HUES48 (cell line): ENCODE data around the gene MAGI2.
"Not testable (repeated sequence)": the region's sequence is repeated elsewhere in the genome, so short reads cannot be mapped to it uniquely, and the experiment has no call there.

Source experiments
- H3K27ac ChIP-seq: one replicate; pipeline ENCODE4 v1.7.0; 2013; ENCODE audit warnings: low read depth, low read length, inconsistent platforms
- H3K27me3 ChIP-seq: 2 replicates; pipeline ENCODE4 v1.6.1; 2013; ENCODE audit warnings: mild to moderate bottlenecking, low read length; ENCODE audit not compliant: control insufficient read depth, insufficient read depth
- H3K36me3 ChIP-seq: 2 replicates; pipeline ENCODE4 v1.6.1; 2013; ENCODE audit warnings: low read length; ENCODE audit not compliant: control insufficient read depth, insufficient read depth
- H3K4me1 ChIP-seq: 2 replicates; pipeline ENCODE4 v1.6.1; 2013; ENCODE audit warnings: mild to moderate bottlenecking, low read length; ENCODE audit not compliant: control insufficient read depth, insufficient read depth
- H3K4me3 ChIP-seq: 2 replicates; pipeline ENCODE4 v1.5.1; 2013; ENCODE audit warnings: mild to moderate bottlenecking, low read depth, low read length
- H3K9ac ChIP-seq: 2 replicates; pipeline ENCODE4 v1.6.1; 2013; ENCODE audit warnings: mild to moderate bottlenecking, low read depth, low read length, moderate library complexity
- H3K9me3 ChIP-seq: 2 replicates; pipeline ENCODE4 v1.6.1; 2013; ENCODE audit warnings: low read length; ENCODE audit not compliant: control insufficient read depth, insufficient read depth

The MAGI2 gene

GRCh38 chr7:78322231-78322630 is 1131.2 kb downstream of the MAGI2 start:
- not testable (repeated sequence) for H3K27me3 ChIP-seq, H3K9ac ChIP-seq, H3K4me3 ChIP-seq, H3K9me3 ChIP-seq, H3K36me3 ChIP-seq, H3K4me1 ChIP-seq, H3K27ac ChIP-seq

DNA sequence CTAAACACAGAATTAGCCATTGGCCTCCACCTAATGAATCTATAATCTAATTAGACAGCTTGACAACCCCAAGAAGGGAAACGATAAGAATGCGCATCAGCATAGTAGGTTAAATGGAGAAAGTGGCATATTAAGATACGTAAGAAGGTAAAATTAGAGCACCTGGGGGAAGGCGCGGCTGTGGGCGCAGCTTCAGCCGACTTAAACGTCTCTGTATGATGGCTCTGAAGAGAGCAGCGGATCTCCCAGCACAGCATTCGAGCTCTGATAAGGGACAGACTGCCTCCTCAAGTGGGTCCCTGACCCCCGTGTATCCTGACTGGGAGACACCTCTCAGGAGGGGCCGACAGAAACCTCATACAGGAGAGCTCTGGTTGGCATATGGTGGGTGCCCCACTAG is 1136.1 kb downstream of the MAGI2 start:
- no peaks in the 10 kb centered on the region for H3K9me3 ChIP-seq

DNA sequence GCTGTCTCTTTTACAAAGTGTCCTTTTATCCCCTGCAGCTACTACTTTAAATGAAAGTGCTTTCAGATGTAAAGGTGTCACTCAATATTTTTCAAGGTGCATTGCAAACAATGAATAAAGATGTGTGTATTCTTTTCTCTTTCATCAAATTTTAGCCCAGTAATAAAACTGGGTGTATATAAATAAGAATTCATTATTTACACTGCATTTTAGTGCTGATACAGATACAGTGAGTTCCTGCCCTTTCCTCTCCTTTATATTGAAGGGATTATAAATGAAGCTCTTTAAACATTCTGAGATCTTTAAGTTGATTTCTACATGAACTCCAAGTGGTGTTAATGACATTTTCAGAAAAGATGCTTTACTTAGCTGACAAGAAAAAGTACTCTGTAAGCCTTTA is 1137.4 kb downstream of the MAGI2 start:
- H3K27ac ChIP-seq: no peak overlapping the region
- no peak overlapping the region for H3K9ac ChIP-seq
- no peak overlapping the region for H3K4me3 ChIP-seq
- H3K27me3 ChIP-seq: no peaks in the 10 kb centered on the region
- no peaks in the 10 kb centered on the region for H3K9me3 ChIP-seq
- no peaks in the 10 kb centered on the region for H3K36me3 ChIP-seq
- H3K4me1 ChIP-seq: no peaks in the 10 kb centered on the region

More for the DNA sequence above, 1136.1 kb downstream of the MAGI2 start:
- Histone ChIP-seq H3K36me3 (no peaks in the 10 kb centered on the region), H3K4me3 (no peak overlapping the region), H3K27ac (no peak overlapping the region), H3K9ac (no peak overlapping the region), H3K27me3 (no peaks in the 10 kb centered on the region), H3K4me1 (no peaks in the 10 kb centered on the region)

DNA sequence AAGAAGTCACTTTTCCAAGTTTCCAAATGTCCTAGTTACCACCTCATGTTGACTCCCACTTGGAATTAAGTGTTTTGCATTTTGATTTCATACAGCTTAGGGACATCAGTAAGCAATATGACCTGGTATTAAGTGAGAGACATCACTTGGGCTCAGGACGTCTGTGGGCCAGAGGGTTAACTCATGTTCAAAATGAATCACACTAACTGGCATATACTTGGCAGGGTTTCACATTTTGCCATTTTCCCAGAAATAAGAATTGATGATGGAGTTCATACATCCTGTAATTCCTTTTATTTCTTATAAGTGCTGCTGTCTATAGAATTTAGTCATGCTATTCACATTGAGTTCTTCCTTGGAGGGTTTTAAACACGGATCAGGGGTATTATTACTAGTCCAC is 1138.3 kb downstream of the MAGI2 start:
- H3K27me3 ChIP-seq: no peaks in the 10 kb centered on the region
- no peaks in the 10 kb centered on the region for H3K9me3 ChIP-seq
- H3K4me3 ChIP-seq: no peak overlapping the region
- H3K9ac ChIP-seq: no peak overlapping the region
- H3K36me3 ChIP-seq: no peaks in the 10 kb centered on the region
- no peak overlapping the region for H3K27ac ChIP-seq
- no peaks in the 10 kb centered on the region for H3K4me1 ChIP-seq

GRCh38 chr7:78311181-78311580 is 1142.3 kb downstream of the MAGI2 start:
- no peak overlapping the region for H3K27ac ChIP-seq
- no peak overlapping the region for H3K9ac ChIP-seq
- H3K4me1 ChIP-seq: peaks cover 5% of the 10 kb centered on the region
- H3K9me3 ChIP-seq: no peaks in the 10 kb centered on the region
- no peak overlapping the region for H3K4me3 ChIP-seq
- H3K36me3 ChIP-seq: no peaks in the 10 kb centered on the region
- no peaks in the 10 kb centered on the region for H3K27me3 ChIP-seq

DNA sequence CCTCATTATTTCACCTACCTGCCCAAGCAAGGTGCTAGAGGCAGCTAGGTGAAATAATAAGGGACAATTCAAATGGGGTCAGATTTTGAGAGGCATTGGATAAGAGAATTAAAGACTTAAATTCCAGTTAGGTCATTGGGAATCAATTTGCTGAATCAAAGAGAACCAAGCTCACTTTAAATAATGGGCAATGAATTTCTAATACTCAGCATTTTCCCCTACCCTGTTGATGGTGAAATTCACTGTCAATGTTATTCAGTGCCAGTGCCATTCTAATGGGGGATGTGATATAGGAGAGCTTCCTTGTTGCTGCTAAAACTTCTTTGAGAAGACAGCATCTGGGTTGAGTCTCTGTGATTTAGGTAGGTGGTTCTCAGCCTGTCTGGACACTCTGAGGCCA is 1145.6 kb downstream of the MAGI2 start:
- H3K27ac ChIP-seq: no peak overlapping the region
- H3K27me3 ChIP-seq: no peaks in the 10 kb centered on the region
- peaks cover 13% of the 10 kb centered on the region for H3K4me1 ChIP-seq
- H3K9ac ChIP-seq: no peak overlapping the region
- no peaks in the 10 kb centered on the region for H3K36me3 ChIP-seq
- no peak overlapping the region for H3K4me3 ChIP-seq
- no peaks in the 10 kb centered on the region for H3K9me3 ChIP-seq

- H3K36me3 ChIP-seq: no peaks in the 10 kb centered on the region
- H3K27ac ChIP-seq: no peak overlapping the region
- no peaks in the 10 kb centered on the region for H3K27me3 ChIP-seq
- no peak overlapping the region for H3K9ac ChIP-seq
- peaks cover 13% of the 10 kb centered on the region for H3K4me1 ChIP-seq
- no peaks in the 10 kb centered on the region for H3K9me3 ChIP-seq
- no peak overlapping the region for H3K4me3 ChIP-seq
Observed at GRCh38 chr7:78306634-78307033, 1146.8 kb downstream of the MAGI2 start.

DNA sequence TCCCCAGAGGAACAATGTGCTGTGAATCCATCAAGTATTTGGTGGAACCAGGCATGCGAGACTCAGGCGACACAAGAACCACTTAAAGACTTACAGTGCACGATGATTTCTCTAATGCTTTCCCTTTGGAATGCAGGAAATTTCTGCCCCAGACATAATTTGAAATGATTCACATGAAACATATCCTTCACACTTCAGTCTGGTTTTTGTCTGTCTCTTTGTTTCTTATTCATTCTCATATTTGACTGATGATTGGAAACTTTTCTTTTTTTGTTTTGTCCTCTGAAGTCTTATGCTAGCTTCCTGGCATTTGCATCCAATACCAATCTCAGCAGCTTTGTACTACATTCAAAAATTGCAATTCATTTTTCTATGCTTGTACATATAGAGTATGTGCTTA is 1152.1 kb downstream of the MAGI2 start:
- Histone ChIP-seq H3K9ac (no peak overlapping the region), H3K27ac (no peak overlapping the region), H3K36me3 (no peaks in the 10 kb centered on the region), H3K27me3 (no peaks in the 10 kb centered on the region), H3K4me1 (peaks cover 10% of the 10 kb centered on the region), H3K9me3 (no peaks in the 10 kb centered on the region), H3K4me3 (no peak overlapping the region)

GRCh38 chr7:78299088-78299487 is 1154.4 kb downstream of the MAGI2 start:
- H3K27ac ChIP-seq: no peak overlapping the region

GRCh38 chr7:78296644-78297371 is 1156.7 kb downstream of the MAGI2 start:
- Histone ChIP-seq H3K9me3 (no peaks in the 10 kb centered on the region), H3K36me3 (no peaks in the 10 kb centered on the region), H3K9ac (no peak overlapping the region), H3K4me1 (no peaks in the 10 kb centered on the region), H3K27ac (no peak overlapping the region), H3K4me3 (no peak overlapping the region), H3K27me3 (no peaks in the 10 kb centered on the region)

More at GRCh38 chr7:78299088-78299487, 1154.4 kb downstream of the MAGI2 start:
- Histone ChIP-seq H3K9me3 (no peaks in the 10 kb centered on the region), H3K36me3 (no peaks in the 10 kb centered on the region), H3K9ac (no peak overlapping the region), H3K4me3 (no peak overlapping the region), H3K4me1 (no peaks in the 10 kb centered on the region), H3K27me3 (no peaks in the 10 kb centered on the region)

DNA sequence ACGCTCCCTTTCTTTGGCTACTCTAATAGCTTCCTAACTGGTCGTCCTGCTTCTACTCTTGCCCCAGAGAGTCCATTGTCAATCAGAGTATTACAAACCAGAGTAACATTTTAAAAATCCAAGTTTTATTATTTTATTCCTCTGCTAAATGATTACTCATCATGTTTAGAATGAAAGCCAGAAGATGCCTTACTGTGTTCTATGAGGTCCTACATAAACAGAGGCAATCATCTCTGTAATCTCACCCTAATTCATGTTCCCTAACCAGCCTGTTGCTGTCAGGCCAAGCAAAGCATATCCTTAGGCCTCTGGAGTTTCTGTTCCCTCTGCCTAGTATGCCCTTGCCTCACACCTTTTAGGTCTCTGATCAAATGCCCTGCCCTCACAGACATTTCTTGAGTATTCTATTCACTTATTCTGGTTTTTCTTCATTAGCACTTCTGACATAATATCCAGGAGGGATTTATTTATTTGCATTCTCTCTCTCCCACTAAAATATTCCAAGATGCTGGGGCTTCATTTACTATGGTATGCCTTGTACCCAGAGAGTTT is 1157.3 kb downstream of the MAGI2 start:
- H3K4me1 ChIP-seq: no peaks in the 10 kb centered on the region
- no peak overlapping the region for H3K4me3 ChIP-seq
- H3K27ac ChIP-seq: no peak overlapping the region
- no peaks in the 10 kb centered on the region for H3K27me3 ChIP-seq
- H3K9ac ChIP-seq: no peak overlapping the region
- H3K36me3 ChIP-seq: no peaks in the 10 kb centered on the region
- no peaks in the 10 kb centered on the region for H3K9me3 ChIP-seq
